Measurements from ENCODE around the gene MAST4. TPM values are rescaled to one million over a fixed set of nuclear protein-coding genes. Genes with fewer than 3 reads are reported as not detected.

The MAST4 gene
- total and polyA plus RNA-seq, 2 of the 8 experiments (the other 6 are each of a cell fraction or from before 2014, with no cell fraction given): 1.5 to 2.6 TPM

GRCh38 chr5:67043796-67044511 is 447.8 kb downstream of the MAST4 start:
- FAIRE-seq: no peak
- H2BK5ac ChIP-seq (ENCODE audit: low read depth, low read length): no peak overlapping the region
- WGBS, 2 experiments (ENCODE audit: extremely low coverage in 1 of 2, insufficient coverage in 1 of 2, insufficient read length in 1 of 2, insufficient replicate concordance in 2 of 2, low coverage in 1 of 2, low lambda C conversion rate in 2 of 2, missing lambda C conversion rate in 1 of 2): 94% methylated on average over 3 of the region's 3 CpGs; no CpG with 5 or more reads in 1 of the 2 experiments
- no peak for TF ChIP-seq GTF2F1 (IDR thresholded peaks at IDR 0.05; ENCODE audit: borderline replicate concordance, low read depth, low read length)

More at GRCh38 chr5:67043796-67044511, 447.8 kb downstream of the MAST4 start:
- no peak overlapping the region for H4K91ac ChIP-seq (replicated peaks; ENCODE audit: insufficient read length, low read length)
- no peak overlapping the region for H3K56ac ChIP-seq (replicated peaks; ENCODE audit: insufficient read length, low read depth, low read length)
- ChIA-PET POLR2A (ENCODE audit: partially characterized antibody) (no interaction called here), CTCF (ENCODE audit: partially characterized antibody) (no interaction called here)
- H3K23me2 ChIP-seq (ENCODE audit: low read depth, low read length): no peaks in the 10 kb centered on the region
- H4K8ac ChIP-seq (ENCODE audit: extremely low read depth, insufficient read depth, low read length): no peak overlapping the region
- H3K79me2 ChIP-seq (ENCODE audit: control insufficient read depth in 1 of 2, insufficient read depth in 2 of 2, low read length in 2 of 2): no peaks in the 10 kb centered on the region
- H4K20me1 ChIP-seq (replicated peaks in 1 of 2; ENCODE audit: control insufficient read depth in 1 of 2, insufficient read depth in 2 of 2, low read length in 2 of 2): no peaks in the 10 kb centered on the region
- no peak overlapping the region for H3K4me3 ChIP-seq (ENCODE audit: extremely low read depth in 1 of 4, insufficient read depth in 2 of 4, low read depth in 3 of 4, low read length in 4 of 4)
- H3K18ac ChIP-seq (ENCODE audit: extremely low read depth, low read length): no peak overlapping the region
- no peak overlapping the region for H2AK5ac ChIP-seq (ENCODE audit: low read depth, low read length)
- H3K4me2 ChIP-seq (ENCODE audit: insufficient read depth in 1 of 2, low read depth in 2 of 2, low read length in 2 of 2): no peak overlapping the region
- no peak overlapping the region for H3K27ac ChIP-seq (ENCODE audit: low read depth, low read length)
- no peak overlapping the region for H2BK15ac ChIP-seq (ENCODE audit: low read length)
- no peak overlapping the region for H2BK120ac ChIP-seq (replicated peaks; ENCODE audit: low read depth, low read length)
- H4K5ac ChIP-seq (ENCODE audit: insufficient read length, low read depth, low read length): no peak overlapping the region
- H3K79me1 ChIP-seq (ENCODE audit: low read depth, low read length): no peaks in the 10 kb centered on the region
- H3K9me3 ChIP-seq (ENCODE audit: insufficient read depth in 2 of 2, low read depth in 1 of 2, low read length in 1 of 2): no peaks in the 10 kb centered on the region
- H3K9ac ChIP-seq (replicated peaks in 1 of 4; ENCODE audit: extremely low read depth in 1 of 4, low read depth in 3 of 4, low read length in 3 of 4): no peak overlapping the region
- H3K36me3 ChIP-seq (ENCODE audit: control insufficient read depth in 2 of 4, insufficient read depth in 4 of 4, low read length in 3 of 4): no peaks in the 10 kb centered on the region
- peaks cover 0 to 6% (median 1%) of the 10 kb centered on the region in 4 experiments; a peak in 3 of 7 replicates for H3K4me1 ChIP-seq (replicated peaks in 1 of 4; ENCODE audit: control insufficient read depth in 3 of 4, insufficient read depth in 4 of 4, low read length in 3 of 4)
- no peak overlapping the region for H2BK12ac ChIP-seq (ENCODE audit: low read depth, low read length)
- peaks cover 0 to 6% (median 2%) of the 10 kb centered on the region in 4 experiments; a peak in 5 of 7 replicates for H3K27me3 ChIP-seq (replicated peaks in 1 of 4; ENCODE audit: control insufficient read depth in 3 of 4, extremely low read depth in 1 of 4, insufficient read depth in 3 of 4, low read length in 3 of 4)
- H3K14ac ChIP-seq (ENCODE audit: insufficient read length): no peak overlapping the region
- no peak for DNase-seq (ENCODE audit: low read depth in 1 of 2, low spot score in 2 of 2)
- no peak overlapping the region for H3K4ac ChIP-seq (replicated peaks; ENCODE audit: insufficient read length, low read depth, low read length)
- no peak overlapping the region for H2BK20ac ChIP-seq (ENCODE audit: low read length)
- H3K23ac ChIP-seq (ENCODE audit: insufficient read length): no peak overlapping the region
- H2AFZ ChIP-seq (ENCODE audit: low read length): no peak overlapping the region

Data from H1 (cell line).